H4 (cell line): ENCODE data around the gene CFB. TPM values are rescaled to one million over a fixed set of nuclear protein-coding genes. Genes with fewer than 3 reads are reported as not detected.

ENCODE experiments used
- DNase-seq: peaks from one replicate; pipeline ENCODE4 v3.0.0-alpha.2; 2015; ENCODE audit warnings: low spot score
- total RNA-seq: library from RNA; depleted of rRNA; stranded (reverse); fragments of >200 nt; shearing (Covaris generic); gene quantifications from 2 replicates; pipeline ENCODE4 v1.2.3, GENCODE V29; 2014

Gene CFB
- total RNA-seq, 1 experiment from 2014 or later = 4.3 TPM

DNA sequence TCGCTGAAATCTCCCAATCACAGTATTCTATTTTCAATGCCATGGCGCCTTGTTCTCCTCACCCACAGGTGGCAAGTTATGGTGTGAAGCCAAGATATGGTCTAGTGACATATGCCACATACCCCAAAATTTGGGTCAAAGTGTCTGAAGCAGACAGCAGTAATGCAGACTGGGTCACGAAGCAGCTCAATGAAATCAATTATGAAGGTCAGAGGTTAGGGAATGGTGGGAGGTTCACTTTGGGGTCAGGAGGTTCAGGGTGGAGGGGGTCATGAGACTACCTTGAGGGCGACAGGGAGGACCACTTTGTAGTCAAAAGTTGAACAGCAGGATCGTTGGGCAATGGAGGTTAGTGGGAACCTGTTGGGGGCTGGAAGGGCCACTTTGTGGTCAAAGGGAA, 2.4 kb downstream of the CFB start:
- no peak for DNase-seq

DNA sequence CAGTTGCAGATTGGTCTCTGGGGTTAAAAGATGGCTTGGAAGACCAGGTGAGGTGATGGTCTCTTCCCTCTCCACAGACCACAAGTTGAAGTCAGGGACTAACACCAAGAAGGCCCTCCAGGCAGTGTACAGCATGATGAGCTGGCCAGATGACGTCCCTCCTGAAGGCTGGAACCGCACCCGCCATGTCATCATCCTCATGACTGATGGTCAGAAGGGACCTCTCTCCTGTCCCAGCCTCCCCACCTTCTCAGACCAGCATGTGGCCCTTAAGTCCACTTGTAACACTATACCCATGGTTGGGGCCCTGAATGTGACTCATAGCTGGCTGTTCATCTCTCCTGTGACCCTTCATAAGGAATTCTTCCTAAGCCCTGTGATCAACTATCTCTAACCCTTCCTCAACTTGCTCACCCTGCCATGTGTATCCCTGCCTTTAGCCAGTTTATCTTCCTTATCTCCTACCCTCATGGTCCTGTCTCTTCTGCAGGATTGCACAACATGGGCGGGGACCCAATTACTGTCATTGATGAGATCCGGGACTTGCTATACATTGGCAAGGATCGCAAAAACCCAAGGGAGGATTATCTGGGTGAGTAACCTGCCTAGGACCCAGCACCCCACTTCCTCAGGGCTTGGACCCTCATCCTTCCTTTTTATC, 3.0 kb downstream of the CFB start:
- no peak for DNase-seq

DNA sequence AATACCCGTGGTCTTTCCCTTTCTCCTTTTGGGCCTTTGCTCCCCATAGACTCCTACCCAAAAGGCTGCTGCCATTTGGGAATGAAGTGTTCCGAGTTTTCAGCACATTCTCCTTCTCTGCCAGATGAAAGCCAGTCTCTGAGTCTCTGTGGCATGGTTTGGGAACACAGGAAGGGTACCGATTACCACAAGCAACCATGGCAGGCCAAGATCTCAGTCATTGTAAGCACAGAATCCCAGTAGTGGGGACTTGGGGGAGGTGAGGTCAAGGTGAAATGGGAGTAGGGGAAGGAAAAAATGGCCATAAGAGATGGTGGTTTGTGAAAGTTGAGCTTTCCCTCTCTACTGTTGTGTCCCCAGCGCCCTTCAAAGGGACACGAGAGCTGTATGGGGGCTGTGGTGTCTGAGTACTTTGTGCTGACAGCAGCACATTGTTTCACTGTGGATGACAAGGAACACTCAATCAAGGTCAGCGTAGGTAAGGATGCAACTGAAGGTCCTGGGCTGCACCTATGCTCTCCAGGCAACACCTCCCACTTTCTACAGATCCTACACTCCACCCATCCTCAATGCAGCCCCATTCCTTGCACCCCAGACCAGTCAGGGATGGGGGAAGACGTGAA, 4.1 kb downstream of the CFB start:
- DNase-seq = no peak

DNA sequence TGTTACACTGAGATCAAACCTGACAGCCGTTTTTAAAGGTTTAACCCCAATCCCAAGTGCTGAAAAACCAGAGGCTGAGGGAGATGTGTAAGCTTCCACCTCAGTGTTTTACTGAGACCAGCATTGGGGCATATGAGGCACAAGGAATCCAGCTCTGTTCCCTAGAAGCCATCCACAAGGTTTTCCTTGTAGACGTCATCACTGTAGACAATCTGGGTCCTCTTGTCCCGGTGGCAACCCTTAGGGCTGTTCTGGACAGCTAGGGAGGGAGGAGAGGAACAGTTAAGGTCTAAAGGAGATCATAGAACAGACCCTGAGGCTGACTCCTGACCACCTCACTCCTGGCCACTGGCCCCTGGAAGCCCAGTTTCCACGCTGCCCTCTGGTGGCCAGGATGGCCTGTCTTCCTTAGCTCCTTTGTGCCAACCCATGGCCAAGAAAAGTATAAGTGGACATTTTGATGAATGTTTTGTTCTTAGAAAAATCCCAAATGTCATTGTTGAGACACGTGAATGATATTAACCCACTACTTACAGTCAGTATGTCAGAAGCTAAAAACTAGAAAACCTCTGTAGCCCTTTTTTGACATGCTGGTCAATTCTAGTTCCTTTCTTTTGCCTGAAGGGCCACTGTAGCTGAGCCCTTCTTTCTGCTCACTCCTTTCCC, 6.4 kb downstream of the CFB start:
- peak; percentile 47 for DNase-seq

DNA sequence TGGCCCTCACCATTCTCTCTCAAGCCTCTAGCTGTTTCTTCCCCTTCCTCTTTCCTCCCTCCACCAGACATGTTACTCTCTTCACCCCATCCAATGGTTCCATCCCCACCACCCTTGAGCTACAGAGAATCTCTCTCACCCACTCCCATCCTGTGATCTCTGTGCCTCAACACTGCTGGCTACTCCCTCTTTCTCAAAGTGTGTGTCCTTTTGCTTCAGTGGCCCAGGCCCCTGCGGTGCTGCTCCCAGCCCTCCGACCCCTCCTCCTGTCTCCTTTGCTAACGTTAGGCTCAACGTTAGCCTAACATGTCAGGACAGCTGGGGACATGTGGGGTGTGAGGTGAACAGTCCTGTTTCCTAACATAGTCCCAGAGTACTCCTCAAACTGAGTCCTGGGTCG, 7.0 kb downstream of the CFB start:
- no peak for DNase-seq

DNA sequence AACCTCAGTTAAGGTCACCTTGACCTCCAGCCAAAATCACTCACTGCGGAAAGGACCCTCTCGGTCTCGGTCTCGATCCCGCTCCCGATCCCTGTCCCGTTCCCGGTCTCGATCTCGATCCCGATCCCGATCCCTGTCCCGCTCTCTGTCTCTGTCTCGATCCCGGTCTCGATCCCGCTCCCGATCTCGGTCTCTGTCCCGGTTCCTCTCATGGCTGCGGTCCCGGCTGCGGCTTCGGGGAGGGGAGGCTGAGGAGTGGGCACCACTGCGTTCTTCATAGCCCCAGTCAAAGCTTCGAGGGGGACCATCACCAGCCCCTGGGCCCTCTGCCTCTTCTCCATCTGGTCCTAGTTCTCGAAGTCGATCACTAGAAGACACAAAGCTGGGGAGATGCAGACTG, 8.6 kb downstream of the CFB start:
- no peak for DNase-seq

DNA sequence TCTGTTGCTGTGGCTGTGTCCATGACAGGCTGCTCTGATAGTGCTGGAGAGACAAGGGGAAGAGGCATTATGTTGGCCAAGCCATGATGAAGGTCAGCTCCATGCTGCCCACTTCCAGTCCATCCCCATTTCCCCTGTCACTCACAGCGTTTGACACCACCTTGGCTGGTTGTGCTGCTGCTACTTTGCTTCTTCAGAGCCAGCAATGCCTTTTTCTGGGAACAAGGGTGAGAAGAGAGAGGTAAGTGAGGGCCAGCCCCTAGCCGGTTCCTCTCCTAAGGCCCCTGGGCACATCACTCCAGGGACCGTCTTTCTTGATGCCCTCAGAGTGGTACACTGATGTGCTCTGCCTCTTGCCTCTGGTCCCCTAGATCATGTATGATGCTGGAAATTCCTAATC, 10.9 kb downstream of the CFB start:
- no peak for DNase-seq

DNA sequence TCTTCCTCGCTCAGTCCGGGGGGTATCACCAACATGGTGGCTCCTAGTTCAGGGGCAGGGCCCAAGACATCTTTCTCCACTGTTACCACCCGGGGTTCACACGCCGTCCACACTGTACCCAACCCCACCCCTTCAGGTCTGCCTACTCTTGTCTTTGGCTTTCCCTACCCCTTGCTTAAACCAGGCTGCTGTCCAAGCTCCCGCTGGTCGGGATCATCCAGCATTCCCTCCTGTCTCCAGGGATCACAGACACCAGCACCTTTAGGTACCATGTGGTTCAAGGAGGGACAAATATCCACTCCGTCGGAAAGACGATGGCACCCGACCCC, 12.5 kb downstream of the CFB start:
- DNase-seq = no peak

DNA sequence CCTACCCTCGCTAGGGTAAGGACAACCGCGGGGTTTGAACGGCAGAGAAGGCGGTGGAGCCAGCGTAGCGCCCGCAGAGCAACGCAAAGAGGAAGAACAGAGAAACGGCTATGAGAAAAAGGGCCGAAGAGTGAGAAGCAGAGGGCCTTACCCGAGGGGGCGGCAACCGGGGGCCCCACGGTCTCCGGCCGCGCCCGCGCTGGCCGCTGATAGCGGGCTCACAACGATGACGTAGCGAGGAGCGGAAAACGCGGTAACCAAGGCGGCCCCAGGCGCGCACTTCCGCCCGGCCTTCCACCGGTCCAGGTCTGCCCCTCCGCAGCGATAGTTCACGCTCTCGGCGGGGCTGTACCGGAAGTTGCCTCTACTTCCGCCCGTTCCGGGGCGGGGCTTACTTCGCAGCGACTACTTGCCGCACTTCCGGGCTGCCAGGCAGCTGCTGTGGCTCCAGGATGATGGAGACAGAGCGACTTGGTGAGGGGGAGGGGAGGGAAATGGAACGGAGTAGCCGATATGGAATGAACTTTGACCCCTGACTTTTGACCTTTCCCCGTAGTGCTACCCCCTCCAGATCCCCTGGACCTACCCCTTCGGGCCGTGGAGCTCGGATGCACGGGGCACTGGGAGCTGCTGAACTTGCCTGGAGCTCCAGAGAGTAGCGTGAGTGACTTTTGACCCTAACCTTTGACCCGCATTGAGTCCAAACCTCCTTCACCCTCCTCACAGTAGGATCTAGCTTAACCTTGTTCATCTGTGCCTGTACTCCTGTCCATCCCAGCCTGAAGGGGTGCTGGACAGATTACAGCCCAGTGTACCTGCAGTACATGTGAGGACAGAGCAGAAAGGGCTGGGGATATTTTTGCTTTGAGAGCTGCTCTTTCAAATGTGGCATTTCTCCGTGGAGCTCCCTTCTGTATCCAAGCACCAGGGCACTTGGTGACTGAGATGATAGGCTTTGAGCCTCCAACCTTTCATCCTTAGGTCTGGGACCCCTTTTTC, 13.1 kb downstream of the CFB start, which contains the start of the genes NELFE and SKIC2:
NELFE (minus strand) TSS at position 231 of the 999 bp plus-strand sequence. CDS start 525 bp downstream, outside the sequence.
SKIC2 (plus strand) TSS at position 435 of the 999 bp plus-strand sequence; CDS start at position 453, 18 bp downstream.
- peak; percentile 97 for DNase-seq

DNA sequence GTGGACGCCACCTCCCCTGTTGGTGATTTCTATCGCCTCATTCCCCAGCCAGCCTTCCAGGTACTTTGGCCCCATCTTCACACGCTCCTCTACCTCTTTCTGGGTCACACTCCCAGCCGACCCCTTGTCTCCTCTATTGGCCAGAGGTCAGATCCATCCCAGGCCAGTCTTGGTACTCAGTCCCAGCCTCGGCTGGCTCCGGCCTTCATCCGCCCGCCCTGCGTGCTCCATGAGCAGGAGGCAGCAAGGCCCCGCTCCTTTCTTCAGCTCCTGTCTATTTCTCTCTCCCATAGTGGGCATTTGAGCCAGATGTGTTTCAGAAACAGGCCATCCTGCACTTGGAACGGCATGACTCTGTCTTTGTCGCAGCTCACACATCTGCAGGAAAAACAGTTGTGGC, 15.7 kb downstream of the CFB start:
- no peak for DNase-seq

DNA sequence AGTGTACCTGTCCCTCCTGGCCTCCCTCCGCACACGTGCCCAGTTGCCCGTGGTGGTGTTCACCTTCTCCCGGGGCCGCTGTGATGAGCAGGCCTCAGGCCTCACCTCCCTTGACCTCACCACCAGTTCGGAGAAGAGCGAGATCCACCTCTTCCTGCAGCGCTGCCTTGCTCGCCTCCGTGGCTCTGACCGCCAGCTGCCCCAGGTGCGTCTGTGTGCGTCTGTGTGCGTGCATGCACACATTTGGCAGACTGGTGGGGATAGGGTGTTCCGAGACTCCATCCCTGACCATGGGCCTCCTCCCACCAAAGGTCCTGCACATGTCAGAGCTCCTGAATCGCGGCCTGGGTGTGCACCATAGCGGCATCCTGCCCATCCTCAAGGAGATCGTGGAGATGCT, 18.0 kb downstream of the CFB start:
- no peak for DNase-seq

DNA sequence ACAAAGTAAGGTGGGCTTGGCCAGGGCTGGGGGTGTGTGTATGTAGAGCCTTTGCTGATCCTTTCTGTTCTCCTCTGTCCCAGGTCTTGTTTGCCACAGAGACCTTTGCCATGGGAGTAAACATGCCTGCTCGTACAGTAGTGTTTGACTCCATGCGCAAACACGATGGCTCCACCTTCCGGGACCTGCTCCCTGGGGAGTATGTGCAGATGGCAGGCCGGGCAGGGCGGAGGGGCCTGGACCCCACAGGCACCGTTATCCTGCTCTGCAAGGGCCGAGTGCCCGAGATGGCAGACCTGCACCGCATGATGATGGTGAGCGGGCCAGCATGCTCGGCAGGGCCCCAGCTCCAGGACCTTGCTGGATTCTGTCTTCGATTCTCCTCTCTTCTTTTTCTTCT, 19.8 kb downstream of the CFB start:
- no peak for DNase-seq

DNA sequence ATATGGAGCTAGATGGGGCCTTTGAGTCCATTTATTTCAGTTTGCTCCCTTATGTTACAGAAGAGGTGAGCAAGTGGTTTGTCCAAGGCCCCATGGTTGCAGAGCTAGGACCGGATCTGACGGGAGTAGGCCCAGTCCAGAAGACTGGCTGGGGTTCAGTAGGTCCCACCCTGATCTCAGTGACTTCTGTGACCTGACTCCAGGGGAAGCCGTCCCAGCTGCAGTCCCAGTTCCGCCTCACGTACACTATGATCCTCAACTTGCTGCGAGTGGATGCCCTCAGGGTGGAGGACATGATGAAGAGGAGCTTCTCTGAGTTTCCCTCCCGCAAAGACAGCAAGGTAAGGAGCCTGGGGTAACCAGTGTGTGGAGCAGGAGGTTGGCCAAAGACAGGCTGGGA, 20.6 kb downstream of the CFB start:
- no peak for DNase-seq

DNA sequence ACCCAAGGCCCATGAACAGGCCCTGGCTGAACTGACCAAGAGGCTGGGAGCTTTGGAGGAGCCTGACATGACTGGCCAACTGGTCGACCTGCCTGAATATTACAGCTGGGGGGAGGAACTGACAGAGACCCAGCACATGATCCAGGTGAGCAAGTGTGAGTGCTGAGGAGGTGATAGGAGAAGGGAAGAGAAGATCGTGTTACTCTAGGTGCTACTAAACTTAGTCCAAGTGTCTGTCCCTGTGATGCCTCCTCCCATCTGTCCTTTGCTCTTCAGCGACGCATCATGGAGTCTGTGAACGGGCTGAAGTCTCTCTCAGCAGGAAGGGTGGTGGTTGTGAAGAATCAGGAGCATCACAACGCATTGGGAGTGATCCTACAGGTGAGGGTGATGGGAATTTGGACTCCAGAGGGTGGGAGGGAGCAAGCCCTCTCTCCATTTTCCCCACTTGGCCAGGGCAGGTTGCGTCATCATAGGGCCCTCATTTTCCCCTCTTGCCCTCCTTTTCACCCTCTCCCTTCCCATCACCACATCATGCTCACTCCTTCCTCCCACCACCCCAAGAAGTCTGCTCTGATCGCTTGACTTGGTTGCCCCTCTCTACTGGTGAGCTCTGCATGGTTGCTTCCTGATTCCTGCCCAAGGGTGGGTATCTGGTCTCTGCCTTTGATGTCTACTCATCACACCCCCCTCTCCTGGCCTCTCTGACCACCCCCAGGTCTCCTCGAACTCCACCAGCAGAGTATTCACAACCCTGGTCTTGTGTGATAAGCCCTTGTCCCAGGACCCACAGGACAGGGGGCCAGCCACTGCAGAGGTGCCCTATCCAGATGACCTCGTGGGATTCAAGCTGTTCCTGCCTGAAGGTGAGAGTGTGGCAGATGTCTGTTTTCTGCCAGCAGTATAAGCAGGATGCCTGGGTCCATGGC, 21.4 kb downstream of the CFB start:
- no peak for DNase-seq

DNA sequence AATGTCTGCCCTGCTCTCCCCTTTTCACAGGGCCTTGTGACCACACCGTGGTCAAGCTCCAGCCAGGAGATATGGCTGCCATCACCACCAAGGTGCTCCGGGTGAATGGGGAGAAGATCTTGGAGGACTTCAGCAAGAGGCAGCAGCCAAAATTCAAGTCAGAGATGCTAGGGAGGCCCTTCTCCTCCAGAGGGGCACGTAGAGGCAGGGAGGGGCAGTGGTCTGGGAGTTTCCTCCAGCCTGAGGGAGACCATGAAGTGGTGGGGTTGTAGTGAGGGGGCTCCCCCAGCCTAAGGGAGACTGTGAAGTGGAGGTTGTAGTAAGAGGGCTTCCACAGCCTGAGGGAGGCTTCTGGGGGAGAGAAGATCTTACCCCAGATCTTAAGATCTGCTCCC, 22.0 kb downstream of the CFB start:
- DNase-seq = no peak

DNA sequence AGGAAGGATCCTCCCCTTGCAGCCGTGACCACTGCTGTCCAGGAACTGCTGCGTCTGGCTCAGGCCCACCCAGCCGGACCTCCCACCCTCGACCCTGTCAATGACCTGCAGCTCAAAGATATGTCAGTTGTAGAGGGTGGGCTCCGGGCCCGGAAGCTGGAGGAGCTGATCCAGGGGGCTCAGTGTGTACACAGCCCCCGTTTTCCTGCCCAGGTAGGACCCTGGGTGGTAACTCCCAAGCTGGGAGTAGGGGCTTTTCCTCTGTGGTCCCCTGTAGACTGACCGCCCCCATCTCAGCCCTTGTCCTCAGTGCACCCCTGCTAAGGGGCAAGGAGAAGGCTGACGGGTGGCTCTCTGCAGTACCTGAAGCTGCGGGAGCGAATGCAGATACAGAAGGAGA, 22.4 kb downstream of the CFB start:
- DNase-seq = no peak

DNA sequence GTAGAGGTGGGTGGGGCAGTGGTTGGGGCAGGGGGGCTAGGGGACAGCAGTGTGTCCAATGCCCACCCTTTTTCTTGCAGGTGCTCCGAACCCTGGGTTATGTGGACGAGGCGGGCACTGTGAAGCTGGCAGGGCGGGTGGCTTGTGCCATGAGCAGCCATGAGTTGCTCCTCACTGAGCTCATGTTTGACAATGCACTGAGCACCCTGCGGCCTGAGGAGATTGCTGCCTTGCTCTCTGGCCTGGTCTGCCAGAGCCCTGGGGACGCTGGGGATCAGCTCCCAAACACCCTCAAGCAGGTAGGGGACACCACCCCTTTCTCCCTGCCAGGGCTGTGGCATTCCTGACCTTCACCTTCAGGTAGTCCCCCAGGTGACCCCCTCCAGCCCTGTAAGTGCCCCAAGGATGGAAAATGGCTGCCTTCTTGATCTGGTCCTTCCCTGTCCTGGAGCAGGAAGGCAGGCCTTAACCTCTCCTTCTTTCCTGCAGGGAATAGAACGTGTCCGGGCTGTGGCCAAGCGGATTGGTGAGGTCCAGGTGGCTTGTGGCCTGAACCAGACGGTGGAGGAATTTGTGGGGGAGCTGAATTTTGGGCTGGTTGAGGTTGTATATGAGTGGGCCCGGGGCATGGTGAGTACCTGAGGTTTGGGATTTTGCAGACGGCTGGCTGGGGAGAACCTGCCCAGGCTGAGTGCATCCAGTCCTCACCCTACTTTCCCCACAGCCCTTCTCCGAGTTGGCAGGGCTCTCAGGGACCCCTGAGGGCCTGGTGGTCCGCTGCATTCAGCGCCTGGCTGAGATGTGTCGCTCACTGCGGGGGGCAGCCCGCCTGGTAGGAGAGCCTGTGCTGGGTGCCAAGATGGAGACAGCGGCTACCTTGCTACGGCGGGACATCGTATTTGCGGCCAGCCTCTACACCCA, 23.2 kb downstream of the CFB start:
- DNase-seq = no peak

DNA sequence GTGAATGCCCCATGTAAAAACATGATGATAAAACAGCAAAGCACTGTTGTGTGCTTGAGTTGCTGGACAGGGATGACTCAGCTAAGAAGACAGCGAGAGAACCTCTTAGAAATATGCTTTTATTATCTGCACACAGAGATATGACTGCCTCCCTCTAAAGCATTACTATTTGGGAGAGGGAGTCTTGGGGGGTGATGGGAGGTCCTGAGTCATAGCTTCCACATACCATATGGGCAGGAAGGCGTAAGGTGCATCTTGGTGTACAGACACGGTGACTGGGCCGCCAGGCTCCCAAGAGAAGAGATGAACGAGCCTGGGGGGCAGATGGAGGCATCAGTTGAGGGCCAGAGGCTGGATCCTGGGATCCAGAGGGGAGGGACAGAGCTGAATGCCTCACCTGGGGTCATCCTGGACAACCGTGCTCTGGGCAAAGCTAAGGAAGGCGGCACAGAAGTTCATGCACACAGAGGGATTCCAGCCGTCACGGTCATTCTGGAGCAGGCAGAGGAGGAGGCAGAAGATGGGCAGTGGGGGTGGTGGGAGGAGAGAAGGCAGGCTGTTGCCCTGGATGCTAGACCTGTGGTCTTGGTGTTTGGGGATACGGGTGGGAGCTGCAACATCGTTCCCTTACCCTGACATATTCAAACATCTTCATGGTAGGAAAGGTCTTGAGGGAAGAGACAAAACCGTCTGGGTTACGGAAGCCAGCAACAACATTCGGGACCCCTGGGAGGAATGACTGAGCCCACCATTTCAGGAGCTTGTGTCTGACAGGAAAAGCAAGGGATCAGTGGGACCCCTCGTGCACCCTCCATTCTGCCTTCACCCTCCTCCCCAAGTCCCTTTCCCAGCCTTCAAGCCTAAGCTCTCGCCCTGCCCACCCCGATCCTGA, 24.1 kb downstream of the CFB start:
- no peak for DNase-seq
